Measurements from ENCODE around the gene KRTAP12-4.
"Not testable (repeated sequence)": the region's sequence is repeated elsewhere in the genome, so short reads cannot be mapped to it uniquely, and the experiment has no call there.

KRTAP12-4 gene

GRCh38 chr21:44611551-44611950, 42.9 kb downstream of the KRTAP12-4 start:
- Histone ChIP-seq H3K9ac (no peak overlapping the region), H3K9me3 (ENCODE audit: control insufficient read depth, low read length) (no peaks in the 10 kb centered on the region), H3K27ac (no peak overlapping the region), H2AFZ (no peak overlapping the region), H3K27me3 (ENCODE audit: control insufficient read depth, insufficient read depth, low read length) (no peaks in the 10 kb centered on the region), H3K4me2 (ENCODE audit: low read length) (no peak overlapping the region), H3K79me2 (no peaks in the 10 kb centered on the region), H3K4me3 (ENCODE audit: low read depth, low read length) (no peak overlapping the region), H3K36me3 (ENCODE audit: control insufficient read depth, insufficient read depth, low read length) (no peaks in the 10 kb centered on the region), H3K4me1 (no peaks in the 10 kb centered on the region)
- TF ChIP-seq CTCF (IDR thresholded peaks at IDR 0.05), result no peak

GRCh38 chr21:44610157-44610843, 44.2 kb downstream of the KRTAP12-4 start:
- not testable (repeated sequence) for H2AFZ ChIP-seq, H3K9ac ChIP-seq

GRCh38 chr21:44609193-44609592, 45.3 kb downstream of the KRTAP12-4 start:
- H3K4me2 ChIP-seq (ENCODE audit: low read length), result no peak overlapping the region
- no peaks in the 10 kb centered on the region for H3K9me3 ChIP-seq (ENCODE audit: control insufficient read depth, low read length)
- H3K4me3 ChIP-seq (ENCODE audit: low read depth, low read length), result no peak overlapping the region
- H3K4me1 ChIP-seq, result no peaks in the 10 kb centered on the region
- TF ChIP-seq CTCF (IDR thresholded peaks at IDR 0.05), result no peak
- H3K27me3 ChIP-seq (ENCODE audit: control insufficient read depth, insufficient read depth, low read length), result no peaks in the 10 kb centered on the region
- H3K79me2 ChIP-seq, result no peaks in the 10 kb centered on the region
- H3K36me3 ChIP-seq (ENCODE audit: control insufficient read depth, insufficient read depth, low read length), result no peaks in the 10 kb centered on the region
- no peak overlapping the region for H2AFZ ChIP-seq
- H3K9ac ChIP-seq, result no peak overlapping the region
- no peak overlapping the region for H3K27ac ChIP-seq

More at GRCh38 chr21:44610157-44610843, 44.2 kb downstream of the KRTAP12-4 start:
- not testable (repeated sequence) for H3K36me3 ChIP-seq (ENCODE audit: control insufficient read depth, insufficient read depth, low read length); H3K27me3 ChIP-seq (ENCODE audit: control insufficient read depth, insufficient read depth, low read length); H3K27ac ChIP-seq; H3K79me2 ChIP-seq; H3K9me3 ChIP-seq (ENCODE audit: control insufficient read depth, low read length); H3K4me1 ChIP-seq; H3K4me3 ChIP-seq (ENCODE audit: low read depth, low read length); H3K4me2 ChIP-seq (ENCODE audit: low read length)

- Histone ChIP-seq H3K4me2 (ENCODE audit: low read length) (no peak overlapping the region), H3K27ac (no peak overlapping the region), H3K36me3 (ENCODE audit: control insufficient read depth, insufficient read depth, low read length) (no peaks in the 10 kb centered on the region), H3K27me3 (ENCODE audit: control insufficient read depth, insufficient read depth, low read length) (no peaks in the 10 kb centered on the region), H3K4me3 (ENCODE audit: low read depth, low read length) (no peak overlapping the region), H2AFZ (no peak overlapping the region), H3K79me2 (no peaks in the 10 kb centered on the region), H3K9me3 (ENCODE audit: control insufficient read depth, low read length) (no peaks in the 10 kb centered on the region), H3K9ac (no peak overlapping the region), H3K4me1 (no peaks in the 10 kb centered on the region)
- TF ChIP-seq CTCF (IDR thresholded peaks at IDR 0.05), result no peak
Measured at GRCh38 chr21:44606495-44606894, 48.0 kb downstream of the KRTAP12-4 start.

Data from parathyroid adenoma (tissue), 2 donors.